ENCODE data around the gene LINC01488.

The LINC01488 gene

DNA sequence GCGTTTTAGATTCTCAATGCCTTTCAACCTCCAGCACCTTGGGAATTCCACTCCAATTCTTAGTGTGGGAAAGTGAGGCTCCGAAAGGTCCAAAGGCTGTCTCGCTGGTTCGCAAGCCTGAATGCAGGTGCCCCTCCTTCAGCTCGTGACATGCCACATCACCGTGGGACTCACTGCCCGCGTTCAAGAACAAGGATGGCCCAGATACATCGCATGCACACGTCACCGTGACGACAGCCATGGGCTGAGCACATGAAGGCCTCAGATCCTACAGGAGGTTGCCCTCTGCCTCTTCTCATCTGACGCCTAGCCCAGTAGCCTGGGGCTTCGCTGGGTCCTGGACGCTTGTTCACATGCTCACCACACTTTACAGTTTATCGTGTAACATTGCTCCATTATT is 4.4 kb upstream of the LINC01488 start:
- ATAC-seq, result no peak
- TF ChIP-seq ZFP3 (CRISPR knock-in tag; IDR thresholded peaks at IDR 0.05) (no peak), SNAI2 (CRISPR knock-in tag; IDR thresholded peaks at IDR 0.05) (no peak), ZFP30 (CRISPR knock-in tag; IDR thresholded peaks at IDR 0.05) (no peak), RARB (CRISPR knock-in tag; IDR thresholded peaks at IDR 0.05) (no peak), ISL1 (CRISPR knock-in tag; IDR thresholded peaks at IDR 0.05) (no peak), OSR1 (CRISPR knock-in tag; IDR thresholded peaks at IDR 0.05) (no peak), ZNF70 (CRISPR knock-in tag; IDR thresholded peaks at IDR 0.05) (no peak)
- TF ChIP-seq, protein P1, sequence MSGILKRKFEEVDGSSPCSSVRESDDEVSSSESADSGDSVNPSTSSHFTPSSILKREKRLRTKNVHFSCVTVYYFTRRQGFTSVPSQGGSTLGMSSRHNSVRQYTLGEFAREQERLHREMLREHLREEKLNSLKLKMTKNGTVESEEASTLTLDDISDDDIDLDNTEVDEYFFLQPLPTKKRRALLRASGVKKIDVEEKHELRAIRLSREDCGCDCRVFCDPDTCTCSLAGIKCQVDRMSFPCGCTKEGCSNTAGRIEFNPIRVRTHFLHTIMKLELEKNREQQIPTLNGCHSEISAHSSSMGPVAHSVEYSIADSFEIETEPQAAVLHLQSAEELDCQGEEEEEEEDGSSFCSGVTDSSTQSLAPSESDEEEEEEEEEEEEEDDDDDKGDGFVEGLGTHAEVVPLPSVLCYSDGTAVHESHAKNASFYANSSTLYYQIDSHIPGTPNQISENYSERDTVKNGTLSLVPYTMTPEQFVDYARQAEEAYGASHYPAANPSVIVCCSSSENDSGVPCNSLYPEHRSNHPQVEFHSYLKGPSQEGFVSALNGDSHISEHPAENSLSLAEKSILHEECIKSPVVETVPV (CRISPR knock-in tag; IDR thresholded peaks at IDR 0.05), result no peak
- TF ChIP-seq, protein P2, sequence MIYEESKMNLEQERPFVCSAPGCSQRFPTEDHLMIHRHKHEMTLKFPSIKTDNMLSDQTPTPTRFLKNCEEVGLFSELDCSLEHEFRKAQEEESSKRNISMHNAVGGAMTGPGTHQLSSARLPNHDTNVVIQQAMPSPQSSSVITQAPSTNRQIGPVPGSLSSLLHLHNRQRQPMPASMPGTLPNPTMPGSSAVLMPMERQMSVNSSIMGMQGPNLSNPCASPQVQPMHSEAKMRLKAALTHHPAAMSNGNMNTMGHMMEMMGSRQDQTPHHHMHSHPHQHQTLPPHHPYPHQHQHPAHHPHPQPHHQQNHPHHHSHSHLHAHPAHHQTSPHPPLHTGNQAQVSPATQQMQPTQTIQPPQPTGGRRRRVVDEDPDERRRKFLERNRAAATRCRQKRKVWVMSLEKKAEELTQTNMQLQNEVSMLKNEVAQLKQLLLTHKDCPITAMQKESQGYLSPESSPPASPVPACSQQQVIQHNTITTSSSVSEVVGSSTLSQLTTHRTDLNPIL (CRISPR knock-in tag; IDR thresholded peaks at IDR 0.05; ENCODE audit: low read depth), result no peak
- TF ChIP-seq, protein P3, sequence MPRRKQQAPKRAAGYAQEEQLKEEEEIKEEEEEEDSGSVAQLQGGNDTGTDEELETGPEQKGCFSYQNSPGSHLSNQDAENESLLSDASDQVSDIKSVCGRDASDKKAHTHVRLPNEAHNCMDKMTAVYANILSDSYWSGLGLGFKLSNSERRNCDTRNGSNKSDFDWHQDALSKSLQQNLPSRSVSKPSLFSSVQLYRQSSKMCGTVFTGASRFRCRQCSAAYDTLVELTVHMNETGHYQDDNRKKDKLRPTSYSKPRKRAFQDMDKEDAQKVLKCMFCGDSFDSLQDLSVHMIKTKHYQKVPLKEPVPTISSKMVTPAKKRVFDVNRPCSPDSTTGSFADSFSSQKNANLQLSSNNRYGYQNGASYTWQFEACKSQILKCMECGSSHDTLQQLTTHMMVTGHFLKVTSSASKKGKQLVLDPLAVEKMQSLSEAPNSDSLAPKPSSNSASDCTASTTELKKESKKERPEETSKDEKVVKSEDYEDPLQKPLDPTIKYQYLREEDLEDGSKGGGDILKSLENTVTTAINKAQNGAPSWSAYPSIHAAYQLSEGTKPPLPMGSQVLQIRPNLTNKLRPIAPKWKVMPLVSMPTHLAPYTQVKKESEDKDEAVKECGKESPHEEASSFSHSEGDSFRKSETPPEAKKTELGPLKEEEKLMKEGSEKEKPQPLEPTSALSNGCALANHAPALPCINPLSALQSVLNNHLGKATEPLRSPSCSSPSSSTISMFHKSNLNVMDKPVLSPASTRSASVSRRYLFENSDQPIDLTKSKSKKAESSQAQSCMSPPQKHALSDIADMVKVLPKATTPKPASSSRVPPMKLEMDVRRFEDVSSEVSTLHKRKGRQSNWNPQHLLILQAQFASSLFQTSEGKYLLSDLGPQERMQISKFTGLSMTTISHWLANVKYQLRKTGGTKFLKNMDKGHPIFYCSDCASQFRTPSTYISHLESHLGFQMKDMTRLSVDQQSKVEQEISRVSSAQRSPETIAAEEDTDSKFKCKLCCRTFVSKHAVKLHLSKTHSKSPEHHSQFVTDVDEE (CRISPR knock-in tag; IDR thresholded peaks at IDR 0.05), result no peak
- TF ChIP-seq, protein P4, sequence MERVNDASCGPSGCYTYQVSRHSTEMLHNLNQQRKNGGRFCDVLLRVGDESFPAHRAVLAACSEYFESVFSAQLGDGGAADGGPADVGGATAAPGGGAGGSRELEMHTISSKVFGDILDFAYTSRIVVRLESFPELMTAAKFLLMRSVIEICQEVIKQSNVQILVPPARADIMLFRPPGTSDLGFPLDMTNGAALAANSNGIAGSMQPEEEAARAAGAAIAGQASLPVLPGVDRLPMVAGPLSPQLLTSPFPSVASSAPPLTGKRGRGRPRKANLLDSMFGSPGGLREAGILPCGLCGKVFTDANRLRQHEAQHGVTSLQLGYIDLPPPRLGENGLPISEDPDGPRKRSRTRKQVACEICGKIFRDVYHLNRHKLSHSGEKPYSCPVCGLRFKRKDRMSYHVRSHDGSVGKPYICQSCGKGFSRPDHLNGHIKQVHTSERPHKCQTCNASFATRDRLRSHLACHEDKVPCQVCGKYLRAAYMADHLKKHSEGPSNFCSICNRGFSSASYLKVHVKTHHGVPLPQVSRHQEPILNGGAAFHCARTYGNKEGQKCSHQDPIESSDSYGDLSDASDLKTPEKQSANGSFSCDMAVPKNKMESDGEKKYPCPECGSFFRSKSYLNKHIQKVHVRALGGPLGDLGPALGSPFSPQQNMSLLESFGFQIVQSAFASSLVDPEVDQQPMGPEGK (CRISPR knock-in tag; IDR thresholded peaks at IDR 0.05; ENCODE audit: borderline replicate concordance), result no peak

- TF ChIP-seq SNAI2 (CRISPR knock-in tag; IDR thresholded peaks at IDR 0.05), result no peak
- no peak for TF ChIP-seq ZNF565 (CRISPR knock-in tag; conservative IDR thresholded peaks at IDR 0.05; ENCODE audit: low read depth)
- no peak for TF ChIP-seq RARB (CRISPR knock-in tag; IDR thresholded peaks at IDR 0.05)
- no peak for TF ChIP-seq ZNF8 (CRISPR knock-in tag; IDR thresholded peaks at IDR 0.05)
- no peak for TF ChIP-seq ISL1 (CRISPR knock-in tag; IDR thresholded peaks at IDR 0.05)
- TF ChIP-seq, protein P5, sequence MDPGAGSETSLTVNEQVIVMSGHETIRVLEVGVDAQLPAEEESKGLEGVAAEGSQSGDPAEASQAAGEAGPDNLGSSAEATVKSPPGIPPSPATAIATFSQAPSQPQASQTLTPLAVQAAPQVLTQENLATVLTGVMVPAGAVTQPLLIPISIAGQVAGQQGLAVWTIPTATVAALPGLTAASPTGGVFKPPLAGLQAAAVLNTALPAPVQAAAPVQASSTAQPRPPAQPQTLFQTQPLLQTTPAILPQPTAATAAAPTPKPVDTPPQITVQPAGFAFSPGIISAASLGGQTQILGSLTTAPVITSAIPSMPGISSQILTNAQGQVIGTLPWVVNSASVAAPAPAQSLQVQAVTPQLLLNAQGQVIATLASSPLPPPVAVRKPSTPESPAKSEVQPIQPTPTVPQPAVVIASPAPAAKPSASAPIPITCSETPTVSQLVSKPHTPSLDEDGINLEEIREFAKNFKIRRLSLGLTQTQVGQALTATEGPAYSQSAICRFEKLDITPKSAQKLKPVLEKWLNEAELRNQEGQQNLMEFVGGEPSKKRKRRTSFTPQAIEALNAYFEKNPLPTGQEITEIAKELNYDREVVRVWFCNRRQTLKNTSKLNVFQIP (CRISPR knock-in tag; IDR thresholded peaks at IDR 0.05; ENCODE audit: borderline replicate concordance, low read depth), result no peak
- no peak for TF ChIP-seq ARNTL (CRISPR knock-in tag; IDR thresholded peaks at IDR 0.05; ENCODE audit: borderline replicate concordance, low read depth)
- no peak for ATAC-seq
Observed at GRCh38 chr11:69479591-69480271, 1.7 kb upstream of the LINC01488 start.

DNA sequence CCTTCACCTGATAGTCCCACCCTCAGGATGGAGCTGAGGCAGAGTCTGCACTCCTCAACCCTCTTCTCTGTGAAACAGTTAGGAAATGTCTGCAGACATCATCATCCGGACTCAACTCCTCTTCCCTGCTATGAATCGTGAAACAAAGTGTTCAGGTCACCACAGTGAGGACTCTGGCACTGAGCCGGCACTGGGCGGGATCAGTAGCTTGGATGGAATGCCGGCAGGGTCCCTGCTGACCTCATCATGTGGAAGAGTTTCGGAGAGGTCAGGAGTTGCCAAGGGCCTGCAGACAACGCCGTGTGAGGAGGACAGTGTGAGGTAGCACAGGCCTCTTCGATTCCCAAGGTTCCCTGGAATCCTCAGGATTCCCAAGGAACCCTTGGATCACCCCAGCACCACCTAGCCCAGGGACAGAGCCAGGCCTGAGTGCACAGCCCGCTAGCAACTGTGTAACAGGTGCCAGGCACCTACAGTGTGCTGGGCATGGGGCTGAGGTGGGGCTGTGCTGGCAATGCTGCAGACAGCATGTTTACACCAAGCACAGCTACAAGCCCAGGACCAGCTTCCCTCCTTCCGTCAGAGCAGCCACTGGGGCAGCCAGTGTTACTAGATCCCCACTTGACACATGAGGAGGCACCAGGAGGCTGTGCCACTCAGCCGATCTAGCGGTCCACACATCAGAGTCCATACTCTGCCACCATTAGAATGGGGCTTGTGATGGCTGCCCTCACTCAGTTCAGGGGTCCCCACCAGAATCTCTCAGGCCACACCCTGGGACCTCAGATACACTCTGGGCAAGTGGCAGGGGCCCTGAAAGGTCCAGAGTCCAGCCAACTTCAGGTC is 693 bp upstream of the LINC01488 start:
- TF ChIP-seq PPARA (CRISPR knock-in tag; IDR thresholded peaks at IDR 0.05; ENCODE audit: borderline replicate concordance) (no peak), ESRRG (CRISPR knock-in tag; IDR thresholded peaks at IDR 0.05) (no peak), GLIS3 (CRISPR knock-in tag; IDR thresholded peaks at IDR 0.05) (no peak), ZC3H10 (CRISPR knock-in tag; IDR thresholded peaks at IDR 0.05) (no peak), TCF4 (CRISPR knock-in tag; IDR thresholded peaks at IDR 0.05; ENCODE audit: borderline replicate concordance) (no peak), BACH2 (CRISPR knock-in tag; IDR thresholded peaks at IDR 0.05; ENCODE audit: borderline replicate concordance) (no peak), CSDC2 (CRISPR knock-in tag; IDR thresholded peaks at IDR 0.05) (no peak), ISL1 (CRISPR knock-in tag; IDR thresholded peaks at IDR 0.05) (no peak), ZFP3 (CRISPR knock-in tag; IDR thresholded peaks at IDR 0.05) (no peak), ZFP30 (CRISPR knock-in tag; IDR thresholded peaks at IDR 0.05) (no peak)
- TF ChIP-seq, protein P3 (CRISPR knock-in tag; IDR thresholded peaks at IDR 0.05), result no peak
- ATAC-seq, result no peak
